ENCODE data around the gene CEMIP. TPM values are rescaled to one million over a fixed set of nuclear protein-coding genes. Genes with fewer than 3 reads are reported as not detected.

CEMIP gene
- total RNA-seq, 1 experiment from 2014 or later, result 3.1 TPM

DNA sequence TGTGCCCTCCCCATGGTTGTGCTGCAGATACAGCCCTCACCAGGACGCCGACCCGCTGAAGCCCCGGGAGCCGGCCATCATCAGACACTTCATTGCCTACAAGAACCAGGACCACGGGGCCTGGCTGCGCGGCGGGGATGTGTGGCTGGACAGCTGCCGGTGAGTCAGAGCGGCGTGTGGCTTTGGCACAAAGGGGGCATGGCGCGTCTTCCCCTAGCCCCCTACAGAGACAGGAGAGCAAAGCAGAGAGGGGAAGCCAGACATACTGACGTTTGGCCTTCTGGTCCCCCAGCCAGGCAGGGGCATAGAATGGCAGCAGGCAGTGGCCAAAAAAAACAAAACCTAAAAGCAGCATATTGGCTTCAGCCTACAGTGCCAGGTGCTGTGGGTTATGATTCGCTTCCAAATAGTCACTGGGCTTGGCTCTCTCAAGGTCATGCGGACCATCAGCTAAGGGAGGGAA, 146.5 kb downstream of the CEMIP start:
- H3K4me3 ChIP-seq (ENCODE audit: low read length), result no peak overlapping the region
- H3K9me3 ChIP-seq (ENCODE audit: low read length), result no peaks in the 10 kb centered on the region
- TF ChIP-seq EZH2 (IDR thresholded peaks at IDR 0.05; ENCODE audit: low read length, unreplicated experiment), result no peak
- TF ChIP-seq, protein P1, sequence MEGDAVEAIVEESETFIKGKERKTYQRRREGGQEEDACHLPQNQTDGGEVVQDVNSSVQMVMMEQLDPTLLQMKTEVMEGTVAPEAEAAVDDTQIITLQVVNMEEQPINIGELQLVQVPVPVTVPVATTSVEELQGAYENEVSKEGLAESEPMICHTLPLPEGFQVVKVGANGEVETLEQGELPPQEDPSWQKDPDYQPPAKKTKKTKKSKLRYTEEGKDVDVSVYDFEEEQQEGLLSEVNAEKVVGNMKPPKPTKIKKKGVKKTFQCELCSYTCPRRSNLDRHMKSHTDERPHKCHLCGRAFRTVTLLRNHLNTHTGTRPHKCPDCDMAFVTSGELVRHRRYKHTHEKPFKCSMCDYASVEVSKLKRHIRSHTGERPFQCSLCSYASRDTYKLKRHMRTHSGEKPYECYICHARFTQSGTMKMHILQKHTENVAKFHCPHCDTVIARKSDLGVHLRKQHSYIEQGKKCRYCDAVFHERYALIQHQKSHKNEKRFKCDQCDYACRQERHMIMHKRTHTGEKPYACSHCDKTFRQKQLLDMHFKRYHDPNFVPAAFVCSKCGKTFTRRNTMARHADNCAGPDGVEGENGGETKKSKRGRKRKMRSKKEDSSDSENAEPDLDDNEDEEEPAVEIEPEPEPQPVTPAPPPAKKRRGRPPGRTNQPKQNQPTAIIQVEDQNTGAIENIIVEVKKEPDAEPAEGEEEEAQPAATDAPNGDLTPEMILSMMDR (conservative IDR thresholded peaks at IDR 0.05; ENCODE audit: low read depth, low read length), result no peak
- TF ChIP-seq EZH2phosphoT487 (IDR thresholded peaks at IDR 0.05; ENCODE audit: borderline replicate concordance, low read length), result no peak
- ChIA-PET POLR2A (ENCODE audit: unreplicated experiment) (no interaction called here), CTCF (interaction anchor here (0.7 kb wide), 1 partner anchor 1545 kb away, joined by 3 read pairs; no protein-coding TSS in a partner anchor)
- no peaks in the 10 kb centered on the region for H4K20me1 ChIP-seq (ENCODE audit: low read length)
- H2AFZ ChIP-seq (ENCODE audit: low read length), result no peak overlapping the region
- intact Hi-C loops (cut with micrococcal nuclease), result no loop called here
- H3K27ac ChIP-seq (ENCODE audit: low read length), result no peak overlapping the region
- H3K9me2 ChIP-seq (replicated peaks; ENCODE audit: low read length), result no peaks in the 10 kb centered on the region
- H3K27me3 ChIP-seq (ENCODE audit: low read length), result no peaks in the 10 kb centered on the region
- ATAC-seq (no peak), DNase-seq (no peak)
- H3K36me3 ChIP-seq (ENCODE audit: low read depth, low read length), result no peaks in the 10 kb centered on the region
- H3K9ac ChIP-seq (ENCODE audit: low read length), result no peak overlapping the region
- no peaks in the 10 kb centered on the region for H3K79me2 ChIP-seq (ENCODE audit: low read length)
- BruUV-seq (replicated peaks), result no TSS peak
- H3K4me1 ChIP-seq (ENCODE audit: insufficient read depth, low read length), result peaks cover 5% of the 10 kb centered on the region; the same call in 1 of the 2 replicates
- no peaks in the 10 kb centered on the region for H3F3A ChIP-seq (ENCODE audit: low read length, unreplicated experiment)
- no peak overlapping the region for H3K4me2 ChIP-seq (ENCODE audit: low read length)

DNA sequence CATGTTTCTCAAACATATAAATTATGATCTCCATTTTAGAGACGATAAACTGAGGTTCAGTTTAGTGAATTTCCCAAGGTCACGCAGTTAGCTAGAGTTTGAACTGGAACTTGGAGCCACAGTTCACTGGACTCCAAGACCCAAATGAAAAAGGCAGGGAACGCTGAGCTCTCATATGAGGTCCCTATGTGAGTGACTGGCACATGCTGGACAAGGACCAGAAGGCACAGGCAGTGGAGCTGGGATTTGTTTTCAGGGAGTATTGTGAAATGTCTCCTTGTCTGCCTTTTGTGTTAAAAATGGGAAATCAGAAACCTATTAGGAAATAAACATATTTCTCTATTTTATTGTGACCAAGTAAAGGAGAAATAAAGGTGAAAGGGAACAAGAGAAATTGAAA, 147.0 kb downstream of the CEMIP start:
- Histone ChIP-seq H3K9me2 (replicated peaks; ENCODE audit: low read length) (no peaks in the 10 kb centered on the region), H3K4me2 (ENCODE audit: low read length) (no peak overlapping the region), H3K36me3 (ENCODE audit: low read depth, low read length) (no peaks in the 10 kb centered on the region), H3F3A (ENCODE audit: low read length, unreplicated experiment) (no peaks in the 10 kb centered on the region), H3K4me1 (ENCODE audit: insufficient read depth, low read length) (peaks cover 7% of the 10 kb centered on the region; the same call in 1 of the 2 replicates), H2AFZ (ENCODE audit: low read length) (no peak overlapping the region), H3K9me3 (ENCODE audit: low read length) (no peaks in the 10 kb centered on the region), H3K4me3 (ENCODE audit: low read length) (no peak overlapping the region), H3K27me3 (ENCODE audit: low read length) (no peaks in the 10 kb centered on the region), H3K79me2 (ENCODE audit: low read length) (no peaks in the 10 kb centered on the region), H3K27ac (ENCODE audit: low read length) (no peak overlapping the region), H3K9ac (ENCODE audit: low read length) (no peak overlapping the region), H4K20me1 (ENCODE audit: low read length) (no peaks in the 10 kb centered on the region)
- BruUV-seq (replicated peaks), result no TSS peak
- intact Hi-C loops (cut with micrococcal nuclease), result no loop called here
- DNase-seq, result no peak
- ChIA-PET CTCF (no interaction called here), POLR2A (ENCODE audit: unreplicated experiment) (no interaction called here)
- no peak for TF ChIP-seq EZH2phosphoT487 (IDR thresholded peaks at IDR 0.05; ENCODE audit: borderline replicate concordance, low read length)
- TF ChIP-seq EZH2 (IDR thresholded peaks at IDR 0.05; ENCODE audit: low read length, unreplicated experiment), result no peak
- TF ChIP-seq, protein P1 (conservative IDR thresholded peaks at IDR 0.05; ENCODE audit: low read depth, low read length), result no peak
- no peak for ATAC-seq

DNA sequence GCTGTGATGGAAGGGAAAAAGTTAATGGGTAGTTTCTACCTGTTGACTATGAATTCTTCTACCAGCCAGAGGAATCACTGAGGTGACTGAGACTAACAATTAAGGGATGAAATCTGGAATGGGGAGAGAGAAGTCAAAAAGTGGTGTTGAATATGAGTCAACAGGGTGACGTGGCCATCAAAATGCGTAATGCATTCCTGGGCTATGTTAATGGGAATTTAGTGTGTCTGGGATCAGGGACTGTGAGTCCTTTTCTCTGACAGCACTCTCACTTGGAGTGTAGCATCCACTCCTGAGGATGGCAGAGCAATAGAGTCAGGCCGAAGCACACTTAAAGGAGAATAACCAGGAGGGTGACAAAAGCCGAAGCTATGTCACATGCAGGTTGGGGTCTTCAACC, 150.1 kb downstream of the CEMIP start:
- intact Hi-C loops (cut with micrococcal nuclease), result no loop called here
- Histone ChIP-seq H3K4me3 (ENCODE audit: low read length) (no peak overlapping the region), H3K36me3 (ENCODE audit: low read depth, low read length) (no peaks in the 10 kb centered on the region), H3K4me1 (ENCODE audit: insufficient read depth, low read length) (peaks cover 6% of the 10 kb centered on the region; the same call in 1 of the 2 replicates), H3K9me2 (replicated peaks; ENCODE audit: low read length) (no peaks in the 10 kb centered on the region), H3K27me3 (ENCODE audit: low read length) (no peaks in the 10 kb centered on the region), H2AFZ (ENCODE audit: low read length) (no peak overlapping the region), H4K20me1 (ENCODE audit: low read length) (no peaks in the 10 kb centered on the region), H3F3A (ENCODE audit: low read length, unreplicated experiment) (no peaks in the 10 kb centered on the region), H3K79me2 (ENCODE audit: low read length) (no peaks in the 10 kb centered on the region), H3K4me2 (ENCODE audit: low read length) (no peak overlapping the region), H3K27ac (ENCODE audit: low read length) (peak overlapping the region; percentile 38; the same call in 1 of the 2 replicates), H3K9ac (ENCODE audit: low read length) (no peak overlapping the region), H3K9me3 (ENCODE audit: low read length) (no peaks in the 10 kb centered on the region)
- POLR2A ChIA-PET (ENCODE audit: unreplicated experiment), result no interaction called here
- peak; percentile 36 for DNase-seq
- no peak for ATAC-seq
- BruUV-seq (replicated peaks), result no TSS peak
- TF ChIP-seq, protein P1 (conservative IDR thresholded peaks at IDR 0.05; ENCODE audit: low read depth, low read length), result no peak
- TF ChIP-seq EZH2 (IDR thresholded peaks at IDR 0.05; ENCODE audit: low read length, unreplicated experiment), result no peak
- no peak for TF ChIP-seq EZH2phosphoT487 (IDR thresholded peaks at IDR 0.05; ENCODE audit: borderline replicate concordance, low read length)
- CTCF ChIA-PET, result no interaction called here

All from PC-3 (cell line).